GM18507 (cell line): ENCODE results near the gene CATSPERD.

Source experiments
- DNase-seq: peaks from one replicate; pipeline ENCODE4 v3.0.0; 2011; ENCODE audit warnings: low read depth; ENCODE audit not compliant: insufficient read length; ENCODE audit errors: extremely low spot score
- FAIRE-seq: peaks from 2 replicates; lab custom pipeline; 2011; peaks lifted over from hg19 to GRCh38; lab: Jason Lieb, UNC

The CATSPERD gene

DNA sequence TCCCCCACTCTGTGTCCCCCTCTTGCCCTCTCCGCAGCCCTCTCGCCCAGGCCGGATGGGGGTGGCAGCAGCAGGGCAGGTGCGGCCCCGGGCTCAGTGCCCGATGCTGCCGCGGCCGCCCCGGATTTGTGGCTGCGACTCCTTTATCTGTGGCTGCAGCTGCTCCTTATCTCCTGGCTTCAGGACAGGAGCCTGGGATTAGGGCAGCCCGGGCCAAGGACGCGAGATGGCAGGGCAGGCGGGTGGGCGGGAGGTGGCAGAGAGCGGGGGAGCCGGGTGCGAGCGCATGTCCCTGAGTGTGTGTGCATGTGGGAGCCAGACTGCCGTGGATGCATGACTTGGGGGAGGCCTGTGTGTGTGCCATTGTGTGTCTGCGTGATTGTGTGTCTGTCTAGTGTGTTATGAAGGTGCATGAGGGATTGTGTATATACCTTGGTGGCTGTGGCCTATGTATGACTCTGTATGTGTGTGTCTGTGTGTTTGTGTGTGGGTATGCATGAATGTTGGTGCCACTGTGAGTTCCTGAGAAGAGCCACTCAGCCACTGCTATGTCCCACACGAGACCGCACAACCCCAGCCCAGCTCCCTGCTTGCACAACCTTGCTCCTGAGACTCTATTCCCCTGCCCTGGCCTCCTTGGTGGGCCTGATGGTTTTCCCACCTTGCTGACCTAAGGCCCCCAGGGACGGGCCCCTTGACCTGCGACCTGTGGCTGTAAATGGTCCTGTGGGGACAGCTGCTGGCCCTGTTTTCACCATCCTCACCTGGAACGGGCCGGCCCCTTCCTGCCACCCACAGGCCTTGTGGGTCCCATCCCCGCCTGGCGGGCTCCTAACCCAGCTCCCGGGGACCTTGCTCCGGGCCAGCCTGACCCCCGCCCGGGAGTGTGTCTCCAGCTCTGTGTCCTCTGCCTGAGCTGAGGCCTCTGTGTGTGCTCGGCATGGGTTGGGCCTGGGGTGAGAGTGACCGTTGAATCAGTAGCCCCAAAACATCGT lies 79.1 kb downstream of the CATSPERD start:
- DNase-seq (no peak), FAIRE-seq (no peak)

GRCh38 chr19:5800361-5801270 lies 80.2 kb downstream of the CATSPERD start:
- no peak for DNase-seq
- no peak for FAIRE-seq

DNA sequence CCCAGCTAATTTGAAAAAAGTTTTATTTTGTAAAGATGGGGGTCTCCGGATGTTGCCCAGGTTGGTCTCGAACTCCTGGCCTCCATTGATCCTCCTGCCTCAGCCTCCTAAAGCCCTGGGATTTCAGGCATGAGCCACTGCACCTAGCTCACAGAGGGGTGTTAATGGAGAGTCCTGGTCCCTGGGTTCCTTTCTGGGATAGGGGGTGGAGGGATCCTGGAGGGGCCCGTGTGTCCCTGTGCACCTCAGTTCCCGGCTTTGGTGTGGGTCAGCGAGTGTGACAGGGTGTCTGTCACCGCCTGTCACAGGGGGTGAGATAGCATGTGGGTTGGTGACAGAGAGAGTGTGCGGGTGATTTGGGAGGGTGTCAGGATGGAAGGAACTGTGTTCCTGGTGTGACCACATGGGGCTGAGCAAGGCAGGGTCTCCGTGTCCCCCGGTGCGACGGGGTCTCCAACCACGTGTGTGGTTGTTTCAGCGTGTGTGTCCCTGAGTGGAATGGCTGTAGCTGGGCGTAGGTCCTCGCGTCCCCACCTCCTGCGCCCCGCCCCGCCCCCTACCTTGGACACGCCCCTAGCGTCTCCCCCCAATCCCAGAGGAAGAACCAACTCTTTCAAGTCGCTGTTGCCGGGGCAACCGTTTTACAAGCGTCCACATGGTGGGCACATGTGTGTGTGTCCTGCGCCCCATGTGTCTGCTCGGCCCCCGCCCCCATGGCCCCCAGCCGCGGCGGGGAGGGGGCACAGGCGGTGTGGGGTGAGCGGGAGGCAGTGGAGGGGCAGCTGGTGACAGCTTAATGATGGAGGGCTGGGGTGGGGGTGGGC lies 81.6 kb downstream of the CATSPERD start:
- FAIRE-seq (no peak), DNase-seq (no peak)

- no peak for DNase-seq
- no peak for FAIRE-seq
Observed at GRCh38 chr19:5803441-5803751, 83.0 kb downstream of the CATSPERD start.

- DNase-seq = peak; percentile 90
- peak; percentile 86 for FAIRE-seq
Observed at GRCh38 chr19:5803752-5804515, 83.5 kb downstream of the CATSPERD start.

DNA sequence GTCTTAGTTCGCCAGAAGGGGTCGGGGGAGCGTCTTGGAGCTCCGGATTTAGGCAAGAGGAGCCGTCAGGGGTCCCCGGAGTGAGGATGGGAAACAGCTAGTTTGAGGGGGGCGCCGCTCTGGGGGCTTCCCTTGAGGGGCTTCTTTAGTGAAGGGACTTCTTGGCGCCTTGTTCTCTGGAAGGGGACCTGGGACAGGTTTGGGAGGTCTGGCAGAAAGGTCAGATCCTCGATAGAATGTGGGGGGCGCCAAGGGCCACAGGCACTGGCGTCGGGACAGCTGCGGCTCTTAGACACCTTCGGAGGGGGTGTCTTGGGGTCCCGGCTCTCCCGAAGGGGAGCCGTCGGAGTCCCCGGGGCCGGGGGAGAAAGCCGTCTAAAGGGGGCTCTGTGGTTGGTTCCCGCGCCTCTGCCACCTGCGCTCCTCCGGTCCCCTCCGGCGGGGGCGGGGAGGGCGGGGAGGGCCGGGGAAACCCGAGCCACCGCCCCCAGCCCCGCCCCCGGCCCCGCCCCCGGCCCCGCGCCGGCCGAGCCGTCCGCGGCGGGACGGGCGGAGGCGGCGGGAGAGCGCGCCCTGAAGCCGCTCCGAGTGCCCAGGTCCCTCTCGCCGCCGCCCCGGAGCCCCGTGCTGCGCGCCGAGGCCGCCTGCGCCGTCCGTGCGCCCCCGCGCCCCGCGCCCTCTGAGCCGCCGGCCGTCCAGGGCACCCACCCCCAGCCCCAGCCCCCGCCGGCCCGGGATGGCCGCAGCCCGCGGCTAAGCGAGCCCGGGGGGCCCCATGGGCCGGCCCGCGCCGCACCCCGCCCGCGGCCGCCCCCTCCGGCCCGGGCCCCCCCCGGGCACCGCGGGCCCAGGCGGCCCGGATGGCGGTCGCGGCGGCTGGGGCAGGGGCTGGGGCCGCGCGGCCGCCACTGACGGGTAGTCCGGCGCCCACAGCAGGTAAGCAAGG lies 84.4 kb downstream of the CATSPERD start, which contains the start of gene NRTN:
TSS of gene NRTN (plus strand) at position 552 of the 946 bp plus-strand sequence. CDS start 19,099 bp downstream, outside the sequence.
- DNase-seq (no peak), FAIRE-seq (no peak)

GRCh38 chr19:5805462-5806132 lies 85.2 kb downstream of the CATSPERD start:
- FAIRE-seq = no peak
- no peak for DNase-seq

DNA sequence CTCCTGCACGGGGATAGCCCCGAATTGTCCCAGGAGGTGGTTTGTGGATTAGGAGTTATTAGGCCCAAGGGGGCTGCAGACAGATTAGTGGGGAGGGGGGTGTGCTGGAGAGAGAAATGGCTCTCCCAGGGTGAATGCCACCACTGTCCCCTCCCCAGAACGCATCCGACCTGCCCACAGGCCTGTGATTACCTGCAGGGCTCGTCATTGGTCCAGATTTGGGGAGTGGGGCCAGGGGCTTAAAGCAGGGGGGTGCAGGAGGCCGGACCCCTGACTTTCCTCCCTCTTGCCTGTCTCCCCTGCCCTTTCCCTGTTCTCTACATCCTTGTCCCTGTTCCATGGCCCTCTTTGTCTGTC lies 85.7 kb downstream of the CATSPERD start:
- DNase-seq (no peak), FAIRE-seq (no peak)

- DNase-seq = no peak
- no peak for FAIRE-seq
Observed at GRCh38 chr19:5806905-5807304, 86.5 kb downstream of the CATSPERD start.

DNA sequence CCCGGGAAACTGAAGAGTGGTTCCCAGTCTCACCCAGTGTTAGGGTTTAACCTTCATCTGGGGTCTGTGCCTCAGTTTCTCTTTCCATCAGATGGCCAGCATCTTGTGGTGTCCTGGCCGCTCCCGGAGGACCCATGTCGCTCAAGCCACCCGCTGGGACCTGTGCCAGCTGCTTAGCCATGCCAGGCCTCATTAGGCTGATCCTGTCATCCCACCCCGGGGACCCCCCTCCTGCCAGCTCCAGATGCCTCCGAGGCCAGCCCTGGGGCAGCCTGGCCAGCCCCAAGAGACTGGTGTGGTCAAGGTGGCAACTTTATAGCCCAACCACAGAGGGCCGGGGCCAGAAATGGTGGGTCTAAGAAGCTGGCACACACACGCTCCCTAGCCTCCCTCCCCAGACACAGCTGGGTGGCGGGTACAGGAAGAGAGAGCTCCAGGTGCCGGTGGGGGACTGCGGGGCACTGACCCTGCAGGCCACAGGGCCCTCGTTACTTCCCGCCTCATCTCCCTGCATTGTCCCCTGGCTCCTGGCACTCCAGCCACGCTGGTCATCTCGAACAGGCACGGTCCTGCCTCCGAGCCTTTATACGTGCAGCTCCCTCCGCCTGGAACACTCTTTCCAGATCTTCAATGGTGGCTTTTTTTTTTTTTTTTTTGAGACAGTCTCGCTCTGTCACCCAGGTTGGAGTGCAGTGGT lies 87.8 kb downstream of the CATSPERD start:
- no peak for DNase-seq
- FAIRE-seq = no peak

GRCh38 chr19:5809053-5809452 lies 88.6 kb downstream of the CATSPERD start:
- DNase-seq (no peak), FAIRE-seq (no peak)

GRCh38 chr19:5809469-5809868 lies 89.0 kb downstream of the CATSPERD start:
- FAIRE-seq (no peak), DNase-seq (no peak)

DNA sequence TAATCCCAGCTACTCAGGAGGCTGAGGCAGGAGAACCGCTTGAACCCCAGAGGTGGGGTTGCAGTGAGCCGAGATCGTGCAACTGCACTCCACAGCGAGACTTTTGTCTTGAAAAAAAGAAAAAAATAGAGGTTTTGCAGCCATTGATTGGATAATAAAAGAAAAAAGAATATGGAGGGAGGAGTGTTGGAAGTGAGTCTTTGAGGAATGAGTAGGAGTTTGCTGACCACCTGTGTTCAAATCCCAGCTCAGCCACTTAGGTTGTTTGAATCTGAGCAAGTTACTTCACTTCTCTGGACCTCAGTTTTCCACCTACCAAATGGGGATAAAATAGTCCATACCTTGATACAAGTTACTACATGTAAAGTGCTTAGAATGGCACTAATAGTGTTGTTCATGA lies 90.7 kb downstream of the CATSPERD start:
- no peak for DNase-seq
- FAIRE-seq = no peak

DNA sequence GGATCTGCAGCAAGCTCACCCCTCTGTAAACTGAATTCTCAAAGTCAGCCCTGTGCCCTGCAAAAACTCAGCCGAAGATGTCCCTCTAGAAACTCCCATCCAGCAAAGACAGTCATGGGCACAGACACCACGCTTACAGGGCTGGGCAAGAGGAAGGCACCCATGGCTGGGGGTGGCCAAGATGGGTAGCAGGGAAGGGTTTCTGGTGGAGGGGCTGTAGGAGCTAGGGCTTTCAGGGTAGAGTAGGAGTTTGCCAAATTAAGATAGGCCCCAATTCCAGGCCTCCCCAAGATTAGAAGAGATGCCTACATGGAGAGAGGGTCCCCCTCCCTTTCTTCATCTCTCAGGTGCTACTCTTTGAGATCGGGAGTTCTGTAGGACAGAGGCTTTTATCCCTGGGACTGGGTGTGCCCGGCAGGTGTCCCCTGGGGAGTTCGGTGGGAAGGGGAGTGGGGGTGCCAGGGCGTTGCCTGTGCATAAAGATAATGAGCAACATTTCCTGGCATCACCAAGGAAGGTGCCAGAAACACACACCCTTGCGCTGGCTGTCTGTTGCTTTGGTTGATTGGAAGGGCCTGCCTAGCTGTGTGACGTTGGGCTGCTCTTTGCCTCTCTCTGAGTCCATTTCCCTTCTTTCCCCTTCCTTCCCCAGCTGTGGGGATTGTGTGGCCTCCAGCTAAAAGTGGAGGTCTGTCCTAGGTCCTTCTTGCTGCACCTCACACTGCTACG lies 93.8 kb downstream of the CATSPERD start:
- FAIRE-seq = no peak
- DNase-seq = no peak

DNA sequence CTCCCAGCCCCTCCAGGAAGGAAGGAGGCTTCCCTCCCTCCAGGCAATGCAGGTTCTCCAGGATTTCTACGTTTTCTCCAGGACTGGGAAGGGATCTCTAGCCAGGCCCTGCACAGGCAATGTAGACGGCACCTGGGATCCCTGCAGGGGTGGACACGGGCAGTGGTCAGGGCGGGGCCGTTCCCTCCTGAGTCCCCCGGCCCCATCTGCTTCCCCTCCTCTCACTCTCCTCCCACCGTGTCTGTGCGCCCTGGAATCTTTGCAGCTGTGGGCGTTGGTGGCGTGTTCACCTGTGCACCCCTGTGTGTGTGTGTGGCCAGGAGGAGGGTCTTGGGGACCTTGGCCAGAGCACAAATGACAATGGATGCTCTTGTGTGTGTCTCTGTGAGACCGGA lies 94.4 kb downstream of the CATSPERD start:
- FAIRE-seq (no peak), DNase-seq (no peak)

DNA sequence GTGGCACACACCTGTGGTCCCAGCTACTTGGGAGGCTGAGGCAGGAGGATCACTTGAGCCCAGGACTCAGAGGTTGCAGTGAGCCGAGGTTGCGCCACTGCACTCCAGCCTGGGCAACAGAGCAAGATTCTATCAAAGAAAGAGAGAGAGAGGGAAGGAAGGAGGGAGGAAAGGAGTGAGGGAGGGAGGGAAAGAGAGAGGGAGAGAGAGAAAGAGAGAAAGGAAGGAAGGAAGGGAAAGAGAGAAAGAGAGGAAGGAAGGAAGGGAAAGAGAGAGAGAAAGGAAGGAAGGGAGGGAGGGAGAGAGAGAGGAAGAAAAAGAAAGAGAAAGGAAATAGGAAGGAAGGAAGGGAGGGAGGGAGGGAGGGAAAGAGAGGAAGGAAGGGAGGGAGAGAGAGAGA lies 96.8 kb downstream of the CATSPERD start:
- no peak for FAIRE-seq

More for the DNA sequence above, 96.8 kb downstream of the CATSPERD start:
- no peak for DNase-seq
